Ammon's horn (tissue), 1 donor: Measurements from ENCODE around the gene TMEM117.
"Not testable (repeated sequence)": the region's sequence is repeated elsewhere in the genome, so short reads cannot be mapped to it uniquely, and the experiment has no call there.

ENCODE experiments used
- DNase-seq: peaks from one replicate; pipeline ENCODE4 v3.0.0-alpha.2; 2016; ENCODE audit warnings: low spot score

The TMEM117 gene

DNA sequence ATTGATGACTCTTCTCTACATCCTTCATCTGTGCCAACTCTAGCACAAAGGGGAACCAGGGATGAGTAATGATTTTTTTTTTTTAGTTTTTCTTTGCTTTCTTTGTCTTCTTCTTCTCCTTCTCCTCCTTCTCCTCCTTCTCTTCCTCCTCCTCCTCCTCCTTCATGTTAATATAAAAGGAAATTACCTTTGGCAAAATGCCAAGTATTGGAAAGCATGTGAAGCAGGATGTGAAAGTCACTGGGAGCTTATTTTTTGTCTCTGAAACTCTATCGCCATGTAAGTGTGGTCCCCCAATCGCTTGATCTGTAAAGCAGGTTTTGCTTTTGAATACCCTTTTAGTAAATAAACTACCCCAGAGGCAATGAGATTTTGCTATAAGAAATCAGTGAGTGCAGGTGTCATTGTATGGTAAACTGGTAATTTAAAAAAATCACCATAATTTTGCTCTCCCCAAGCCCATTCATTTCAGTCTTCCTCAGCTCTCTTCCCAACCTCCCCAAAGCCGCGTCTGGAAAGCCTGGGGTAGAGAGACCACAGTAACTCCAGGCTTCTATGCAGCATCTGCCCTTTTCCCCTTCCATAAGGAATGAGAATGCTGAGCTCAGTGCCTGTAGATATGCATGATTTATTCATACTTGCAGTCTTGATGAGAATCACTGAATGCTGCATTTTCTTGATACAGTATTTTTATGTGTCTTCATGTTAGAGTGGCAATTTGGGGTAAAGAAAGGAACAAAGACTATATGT is 388.7 kb downstream of the TMEM117 start:
- DNase-seq = no peak

DNA sequence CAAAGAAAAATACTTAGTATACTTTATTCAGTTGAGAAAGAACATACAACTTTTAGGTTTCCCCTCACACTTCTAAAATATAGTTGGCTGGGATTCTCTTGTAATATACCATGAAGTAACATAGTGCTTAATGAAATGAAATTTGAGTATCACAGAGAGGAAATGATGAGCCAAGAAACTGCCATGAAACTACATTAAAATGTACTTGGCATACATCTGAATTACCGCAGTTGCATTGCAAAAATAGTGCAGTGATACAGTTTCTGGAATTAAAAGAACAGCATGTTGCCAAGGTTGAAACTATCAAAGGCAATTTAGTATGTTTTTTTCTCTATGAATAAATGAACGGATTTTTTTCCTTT is 389.2 kb downstream of the TMEM117 start:
- no peak for DNase-seq

DNA sequence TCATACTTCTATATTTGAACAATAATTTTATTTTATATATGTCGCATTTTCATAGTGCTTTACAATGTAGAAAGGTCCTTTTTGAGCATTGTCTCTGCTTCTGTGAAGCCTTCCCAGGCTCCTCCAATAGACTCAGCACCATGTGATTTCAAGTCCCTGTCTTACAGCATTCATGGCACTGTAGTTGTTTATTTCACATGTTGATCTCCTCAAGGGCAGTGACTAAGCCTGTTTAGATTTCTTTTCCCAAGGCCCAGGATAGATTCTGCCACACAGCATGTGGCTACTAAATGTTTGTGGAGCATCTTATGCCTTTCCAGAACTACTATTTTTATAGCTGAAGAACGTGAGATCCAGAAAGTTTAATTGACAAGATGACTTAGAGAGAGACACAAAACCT is 391.7 kb downstream of the TMEM117 start:
- DNase-seq = no peak

DNA sequence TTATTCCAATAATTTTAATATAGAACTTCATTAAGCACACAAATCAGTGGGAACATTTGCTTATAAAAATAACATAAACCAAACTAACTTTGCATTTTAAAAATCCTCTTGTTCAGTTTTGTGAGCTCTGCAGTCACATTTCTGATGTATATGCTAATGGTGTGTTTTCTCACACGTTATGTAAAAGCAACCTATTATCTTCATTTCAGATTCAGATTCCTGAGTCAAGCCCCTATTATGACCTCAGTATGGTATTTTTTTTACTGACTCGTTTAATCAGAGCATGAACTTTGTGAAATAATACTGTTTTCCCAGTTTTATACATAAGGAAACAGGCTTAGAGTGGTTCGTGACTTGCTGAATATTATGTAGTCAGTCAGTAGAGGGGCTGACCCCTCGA is 394.0 kb downstream of the TMEM117 start:
- no peak for DNase-seq

DNA sequence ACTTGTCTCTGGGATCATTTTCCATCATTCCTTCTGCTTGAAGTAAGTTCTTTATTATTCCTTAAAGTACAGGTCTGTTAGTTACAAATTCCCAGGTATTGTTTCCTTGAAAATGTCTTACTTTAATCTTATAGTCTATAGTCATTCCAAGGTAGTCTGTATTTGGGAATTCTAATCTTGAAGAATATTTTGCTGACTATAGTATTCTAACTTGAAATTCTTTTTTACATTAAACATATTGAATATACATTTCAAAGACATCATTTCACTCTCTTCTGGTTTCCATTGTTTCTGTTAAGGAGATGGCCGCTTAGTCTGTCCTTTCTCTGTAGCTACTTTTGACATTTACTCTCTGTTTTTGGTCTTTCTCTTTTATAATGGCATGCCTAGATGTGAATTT is 399.8 kb downstream of the TMEM117 start:
- DNase-seq = no peak

DNA sequence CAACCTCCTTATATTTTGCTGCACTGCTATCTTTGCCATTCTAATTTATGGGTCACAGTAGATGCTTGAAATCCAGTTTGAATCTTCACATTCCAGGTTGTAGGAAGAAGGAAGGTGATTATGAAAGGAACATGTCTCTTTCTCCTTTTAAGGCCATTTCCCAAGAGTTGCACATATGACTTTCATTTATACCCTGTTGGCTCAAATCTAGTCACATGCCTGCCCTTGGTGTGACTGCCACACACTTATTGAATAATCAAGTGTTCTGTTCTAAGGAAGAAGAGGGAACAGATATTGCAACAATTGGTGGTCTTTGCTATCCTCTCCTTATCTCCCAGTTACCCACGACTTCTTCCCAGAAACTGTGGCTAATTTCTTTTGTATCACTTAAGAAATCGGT is 404.3 kb downstream of the TMEM117 start:
- DNase-seq = no peak

DNA sequence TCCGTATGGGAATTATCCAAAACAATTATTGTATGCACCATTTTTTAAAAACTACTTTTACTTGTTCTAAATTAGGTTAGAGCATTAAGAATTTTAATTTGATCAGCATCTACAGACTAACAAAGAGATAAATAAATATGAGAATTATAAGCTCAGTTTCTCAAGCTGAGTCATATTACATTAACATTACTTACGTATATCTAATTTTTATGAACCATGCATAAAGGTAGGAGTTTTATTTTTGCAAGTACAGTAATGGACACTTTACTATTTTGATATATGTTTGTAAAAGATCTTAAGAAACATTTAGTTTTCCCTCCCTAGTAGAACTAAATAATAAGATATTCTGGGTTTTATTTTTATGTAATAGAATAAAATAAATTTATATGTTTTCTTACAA is 410.1 kb downstream of the TMEM117 start:
- DNase-seq = no peak

DNA sequence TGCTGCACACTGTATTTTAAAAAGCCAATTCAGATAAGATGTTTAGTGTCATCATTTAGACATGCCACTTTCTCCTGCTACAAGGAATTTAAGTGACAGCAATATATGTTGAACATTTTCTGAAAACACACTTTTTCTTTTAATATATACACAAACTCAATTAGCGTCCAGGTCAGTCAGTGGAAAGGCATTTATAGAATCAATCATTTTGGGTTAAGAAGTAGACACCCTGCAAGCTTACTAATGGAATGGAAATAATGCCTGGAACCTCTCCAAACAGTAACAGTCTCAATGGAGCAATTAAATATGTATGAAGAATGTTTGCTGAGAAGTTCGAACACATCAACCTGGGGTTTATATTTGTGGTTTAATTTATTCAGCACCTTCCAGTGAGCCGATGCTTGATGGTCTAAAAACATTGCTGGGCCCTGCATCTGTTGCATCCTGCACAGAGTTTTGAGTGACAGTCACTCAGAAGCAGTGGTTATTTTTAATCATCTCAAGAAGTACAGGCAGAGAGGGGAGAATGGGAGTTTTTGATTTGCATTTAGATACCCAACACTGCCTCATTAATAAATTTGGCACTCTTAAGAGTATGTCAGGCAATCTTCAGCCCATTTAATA is 410.7 kb downstream of the TMEM117 start:
- no peak for DNase-seq

DNA sequence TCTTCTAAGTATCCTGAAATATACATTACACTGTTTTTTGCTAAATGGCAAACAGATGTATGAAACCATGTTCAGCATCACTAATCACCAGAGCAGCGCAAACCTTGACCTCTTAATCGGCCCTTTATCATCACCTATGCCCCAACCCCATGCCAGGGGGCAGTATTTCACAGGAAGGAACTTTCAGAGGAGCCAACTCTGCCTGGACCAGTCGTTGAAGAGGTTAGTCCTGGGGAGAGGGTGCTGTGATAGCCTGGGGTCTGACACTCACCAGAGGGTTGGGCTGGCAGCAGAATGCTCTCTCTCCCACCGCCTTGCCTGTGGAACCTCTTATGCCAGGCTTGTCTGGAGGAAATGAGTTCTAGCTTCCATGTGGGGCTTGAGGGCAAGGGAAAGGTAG is 411.7 kb downstream of the TMEM117 start:
- no peak for DNase-seq

DNA sequence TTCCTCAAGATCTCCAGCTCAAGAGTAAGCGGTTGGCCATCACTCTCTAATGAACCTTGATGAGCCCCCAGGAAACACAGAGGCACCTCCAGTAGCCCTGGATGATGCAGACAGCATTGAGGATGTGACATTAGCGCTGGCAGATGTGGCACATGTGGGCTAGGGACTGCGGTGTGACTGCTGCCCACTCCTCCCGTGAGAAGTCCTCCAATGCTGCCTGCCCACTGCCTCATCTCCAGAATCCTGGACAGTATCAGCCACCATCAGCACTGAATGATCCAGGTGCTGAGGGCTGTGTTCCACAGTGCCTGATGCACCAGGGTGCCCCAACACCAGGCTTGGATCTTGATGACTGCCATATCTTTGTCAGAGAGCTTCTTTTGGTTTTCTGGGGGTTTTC is 412.6 kb downstream of the TMEM117 start:
- no peak for DNase-seq

DNA sequence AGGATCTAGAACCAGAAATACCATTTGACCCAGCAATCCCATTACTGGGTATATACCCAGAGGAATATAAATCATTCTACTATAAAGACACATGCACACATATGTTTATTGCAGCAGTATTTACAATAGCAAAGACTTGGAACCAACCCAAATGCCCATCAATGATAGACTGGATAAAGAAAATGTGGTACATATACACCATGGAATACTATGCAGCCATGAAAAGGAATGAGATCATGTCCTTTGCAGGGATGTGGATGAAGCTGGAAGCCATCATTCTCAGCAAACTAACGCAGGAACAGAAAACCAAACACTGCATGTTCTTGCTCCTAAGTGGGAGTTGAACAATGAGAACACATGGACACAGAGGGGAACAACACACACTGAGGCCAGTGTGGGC is 414.6 kb downstream of the TMEM117 start:
- DNase-seq = not testable (repeated sequence)

DNA sequence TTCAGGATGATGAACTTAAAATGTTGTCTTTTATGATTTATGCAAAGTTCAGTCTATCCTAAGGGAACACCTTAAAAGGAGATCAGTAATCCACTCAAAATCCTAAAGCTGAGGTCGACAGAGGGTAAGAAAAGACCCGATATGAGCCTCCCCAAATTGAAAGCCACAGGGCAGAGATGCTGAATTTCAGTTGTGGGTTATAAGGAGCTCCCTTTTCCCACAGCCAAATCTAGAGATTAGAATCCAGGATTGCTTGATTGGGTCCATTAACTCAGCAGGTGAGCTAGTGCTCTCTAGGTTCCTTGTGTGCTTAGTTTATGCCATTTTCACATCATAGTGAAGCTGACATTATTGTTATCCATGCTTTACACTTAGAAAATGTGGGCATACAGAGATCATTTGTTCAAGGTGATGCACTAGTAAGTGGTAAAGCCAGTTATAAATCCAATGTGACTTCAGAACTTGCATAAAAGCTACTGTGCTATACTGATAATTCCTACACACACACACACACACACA is 417.5 kb downstream of the TMEM117 start:
- no peak for DNase-seq

DNA sequence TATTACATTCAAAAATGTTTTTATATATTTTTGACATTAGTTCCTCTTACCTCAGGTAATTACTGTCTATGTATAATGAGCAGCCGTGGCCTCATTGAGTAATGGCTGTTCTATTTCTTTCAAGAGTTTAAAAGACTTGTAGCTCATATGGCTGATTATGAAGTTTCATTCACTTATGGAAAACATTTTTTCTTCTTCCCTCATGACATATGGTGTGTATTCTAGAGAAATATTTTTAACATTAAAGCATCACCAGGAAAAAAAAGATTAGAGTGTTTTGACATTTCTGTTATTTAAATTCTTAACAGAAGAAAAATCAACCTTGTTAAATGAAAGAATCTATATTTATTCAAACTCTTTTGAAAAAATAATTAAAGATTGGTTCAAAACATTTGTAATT is 422.4 kb downstream of the TMEM117 start:
- no peak for DNase-seq

DNA sequence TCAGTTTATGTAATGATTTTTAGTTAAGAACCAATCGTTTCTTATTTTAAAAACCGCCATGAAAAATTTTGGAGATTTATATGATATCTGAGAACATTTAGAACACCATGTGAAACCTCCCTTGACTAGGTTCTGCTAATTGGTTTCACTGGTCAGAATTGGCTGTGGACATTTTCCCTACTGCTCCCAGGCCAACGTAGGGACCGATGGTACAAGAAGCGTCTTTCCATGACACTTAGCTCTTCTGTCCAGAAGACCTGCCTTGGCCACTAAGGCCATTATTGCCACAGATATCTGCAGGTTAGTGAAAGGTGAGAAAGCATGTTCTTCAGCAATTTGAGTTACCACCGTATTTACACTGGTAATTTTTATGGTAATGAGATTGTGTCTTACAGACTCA is 424.0 kb downstream of the TMEM117 start:
- no peak for DNase-seq

DNA sequence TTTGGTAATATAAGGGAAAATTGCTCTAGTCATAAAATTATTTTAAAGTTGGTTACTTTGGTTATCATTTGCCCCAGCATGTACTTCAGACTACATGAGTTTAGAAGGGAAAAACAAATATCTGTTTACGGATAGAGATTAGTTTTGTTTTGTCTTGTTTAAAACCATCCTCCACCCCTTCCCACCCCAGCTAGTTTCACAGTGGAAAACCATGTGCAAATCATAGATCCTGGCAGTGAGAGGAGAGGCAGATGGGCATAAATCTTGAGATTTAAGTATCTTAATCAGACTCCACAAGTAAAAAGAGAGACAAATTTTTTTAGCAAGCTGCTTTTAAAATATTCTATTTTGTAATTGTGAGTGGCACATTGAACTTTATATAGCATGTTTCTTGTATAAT is 424.7 kb downstream of the TMEM117 start:
- peak; percentile 5 for DNase-seq

DNA sequence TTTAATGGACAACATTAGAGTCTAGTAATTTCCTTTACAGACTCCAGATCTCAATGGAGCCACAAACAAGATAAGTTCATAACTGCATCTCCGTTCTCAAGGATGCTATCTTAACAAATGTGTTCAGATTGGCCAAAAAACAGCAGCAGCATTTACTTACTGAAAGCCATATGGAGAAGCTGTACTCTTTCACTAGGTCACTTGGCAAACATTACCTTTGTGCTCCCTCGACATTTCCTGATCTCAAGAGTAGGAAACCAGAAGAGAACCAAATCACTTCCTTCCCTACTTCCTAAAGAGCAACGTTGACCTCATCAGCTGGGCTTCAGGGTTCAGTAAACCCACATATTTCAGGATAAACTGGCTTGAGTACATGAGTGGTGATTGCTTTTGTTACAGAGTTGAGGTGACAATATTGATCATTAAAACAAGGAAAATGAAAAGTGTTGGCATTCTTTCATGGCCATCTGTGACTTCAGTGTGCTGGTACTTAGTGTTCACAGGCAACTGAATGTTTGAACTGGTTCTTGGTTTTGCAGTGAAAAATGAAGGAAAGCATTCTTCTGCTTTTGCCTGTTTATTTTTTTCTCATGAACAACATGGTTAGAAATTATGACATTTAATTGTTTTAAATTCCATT is 449.6 kb downstream of the TMEM117 start:
- DNase-seq = peak; percentile 23

DNA sequence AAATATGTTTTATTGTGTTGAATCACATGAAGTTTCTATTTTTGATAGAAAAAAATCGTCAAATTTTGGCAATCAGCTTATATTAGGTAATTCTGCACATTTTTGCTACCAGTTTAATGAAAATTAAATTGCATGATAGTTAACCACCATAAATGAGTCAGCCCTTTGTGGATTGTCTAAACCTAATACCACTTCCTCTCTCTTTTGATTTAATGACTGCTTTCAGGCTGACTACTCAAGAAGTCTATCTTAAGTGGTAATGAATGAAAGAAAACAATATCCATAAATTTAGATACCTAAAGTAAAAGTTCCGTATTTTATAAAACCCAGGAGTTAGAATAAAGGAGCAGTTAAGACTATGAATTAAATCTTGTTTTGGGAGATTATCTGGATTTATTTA is 450.5 kb downstream of the TMEM117 start:
- DNase-seq = no peak

DNA sequence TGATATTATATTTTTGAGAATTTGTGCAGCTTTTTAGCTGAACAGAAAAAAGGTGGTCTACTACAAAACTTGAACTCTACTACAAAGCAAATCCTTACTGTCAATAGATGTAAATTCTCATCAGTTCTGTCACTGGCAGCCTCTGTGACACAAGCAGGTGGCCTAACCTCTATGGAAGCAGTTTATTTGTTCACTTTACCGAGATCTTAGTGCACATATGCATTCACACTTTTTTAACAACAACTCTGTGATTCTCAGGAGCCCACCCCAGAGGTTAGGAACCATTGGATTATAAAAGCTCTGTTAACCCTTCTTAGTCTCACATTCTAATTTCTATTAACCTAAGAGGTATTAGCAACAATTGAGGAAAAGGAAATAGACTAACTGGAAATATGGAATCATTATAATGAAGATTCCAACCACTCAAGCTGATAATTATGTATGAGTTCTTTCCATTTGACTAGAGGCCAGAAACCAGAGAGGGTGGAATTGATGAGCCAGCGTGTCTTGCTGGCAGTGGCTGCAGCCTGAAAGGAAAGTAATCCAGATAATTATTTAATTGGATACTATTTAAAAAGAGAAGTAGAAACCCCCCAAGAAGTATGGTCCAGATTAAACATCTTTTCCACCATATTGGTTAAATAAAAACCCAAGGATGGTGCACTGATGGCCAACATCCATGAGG is 451.1 kb downstream of the TMEM117 start:
- DNase-seq = no peak

DNA sequence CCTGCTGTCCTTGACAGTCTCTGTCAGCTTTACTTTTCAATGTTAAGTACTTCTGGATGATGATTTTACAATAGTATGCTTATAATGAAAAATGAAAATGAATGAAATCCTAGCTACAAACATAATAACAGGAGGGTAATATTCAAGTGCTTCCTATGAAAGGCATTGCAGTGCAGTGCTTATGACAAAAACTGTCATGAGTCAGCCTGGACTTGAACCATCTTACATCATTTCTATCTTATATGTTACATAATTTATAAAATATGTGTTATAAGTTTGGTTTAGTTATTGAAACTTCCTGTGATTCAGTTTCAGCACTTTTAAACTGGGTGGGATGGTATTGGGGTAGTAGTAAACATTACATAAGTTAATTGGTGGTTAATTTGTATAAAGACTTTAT is 451.7 kb downstream of the TMEM117 start:
- no peak for DNase-seq

DNA sequence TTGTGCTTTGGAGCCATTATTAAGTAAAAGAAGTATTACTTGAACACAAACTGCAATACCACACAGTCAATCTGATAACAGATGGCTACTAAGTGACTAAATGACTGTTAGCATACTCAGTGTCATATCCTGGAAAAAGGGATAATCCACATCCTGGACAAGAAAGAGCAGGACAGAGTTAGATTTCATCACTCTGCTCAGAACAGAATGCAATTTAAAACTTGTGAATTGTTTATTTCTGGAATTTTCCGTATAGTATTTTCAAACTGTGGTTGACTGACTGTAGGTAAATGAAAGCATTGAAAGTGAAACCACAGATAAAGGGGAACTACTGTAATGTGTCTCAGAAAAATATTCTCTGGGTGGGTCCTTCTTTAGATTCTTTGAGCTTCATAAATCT is 458.8 kb downstream of the TMEM117 start:
- DNase-seq = no peak

DNA sequence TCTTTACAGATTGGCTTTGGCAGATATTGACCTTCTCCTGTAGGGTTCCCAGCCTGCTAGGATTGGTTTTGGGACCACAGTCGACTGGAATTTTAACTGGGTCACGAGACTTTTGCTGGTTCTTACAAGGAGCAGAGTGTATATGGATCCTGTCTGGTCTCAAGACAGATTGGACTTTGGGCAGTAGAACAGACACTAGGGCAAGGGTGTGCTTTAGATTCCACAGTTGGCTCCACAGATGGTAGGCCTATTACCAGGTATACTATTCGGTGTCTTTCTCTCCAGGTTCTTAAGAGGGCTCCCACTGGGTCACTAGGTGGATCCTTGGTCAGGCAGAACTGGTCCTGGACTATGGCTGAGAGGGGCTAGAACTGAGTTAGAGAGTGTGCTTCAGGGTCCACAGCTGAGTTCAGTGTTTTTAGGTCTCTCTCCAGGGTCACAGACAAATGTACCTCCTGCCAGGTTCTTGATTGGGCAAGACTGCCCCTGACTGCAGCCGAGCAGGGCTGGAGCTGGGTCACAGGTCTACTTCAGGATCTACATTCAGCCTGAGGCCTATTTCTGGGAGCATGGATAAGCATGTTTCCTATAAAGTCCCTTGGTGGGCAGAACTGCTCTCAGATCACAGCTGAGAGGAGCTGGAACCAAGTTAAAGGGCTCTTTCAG is 460.2 kb downstream of the TMEM117 start:
- DNase-seq = no peak

DNA sequence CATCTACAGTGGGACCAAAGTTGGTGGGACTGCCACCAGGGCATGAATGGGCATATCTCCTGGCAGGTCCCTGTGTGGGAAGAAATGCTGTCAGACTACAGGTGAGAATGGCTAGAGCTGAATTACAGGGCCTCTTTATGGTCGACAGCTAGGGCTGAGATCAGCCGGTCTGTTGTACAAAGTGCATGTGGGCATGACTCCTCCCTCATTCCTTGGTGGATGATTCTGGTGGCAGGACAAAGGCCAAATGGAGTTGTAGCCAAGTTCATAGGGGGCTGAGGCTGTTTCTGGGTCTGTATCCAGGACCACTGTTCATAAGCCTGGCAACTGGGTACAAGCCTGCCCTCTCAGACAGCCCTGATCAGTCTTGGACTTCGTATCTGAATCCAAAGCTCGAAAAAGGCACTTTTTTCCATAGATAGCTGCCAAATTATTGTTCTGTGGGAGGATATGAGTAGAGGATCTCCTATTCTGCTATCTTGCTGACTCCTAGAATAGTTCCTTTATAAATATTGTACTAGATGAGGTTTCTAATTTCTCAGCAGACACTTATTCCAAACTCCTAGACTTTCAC is 460.8 kb downstream of the TMEM117 start:
- DNase-seq = no peak
